Activated T-cell treated with anti-CD3 and anti-CD28 coated beads, Interleukin-2, amount 50 U/mL, for 4 hours (primary cell): ENCODE measurements around the gene DLG2. TPM values are rescaled to one million over a fixed set of nuclear protein-coding genes. Genes with fewer than 3 reads are reported as not detected.
"Not testable (repeated sequence)": the region's sequence is repeated elsewhere in the genome, so short reads cannot be mapped to it uniquely, and the experiment has no call there.

Experiments
- ATAC-seq, 2 donors: fragments of 200-7000 bp; cut with Tn5 transposase; one replicate each; pipeline ENCODE4 v1.10.0; 2021
- DNase-seq: peaks from one replicate; pipeline ENCODE4 v3.0.0-alpha.2; 2020
- H3K27me3 Mint-ChIP-seq: one replicate; pipeline ENCODE4 v1.8.0; 2021; ENCODE audit warnings: low read depth, mixed read lengths
- H3K36me3 Mint-ChIP-seq: one replicate; pipeline ENCODE4 v1.8.0; 2022; ENCODE audit warnings: mixed read lengths; ENCODE audit not compliant: insufficient read depth
- H3K4me1 Mint-ChIP-seq: one replicate; pipeline ENCODE4 v1.8.0; 2021; ENCODE audit warnings: low read depth, mixed read lengths
- H3K4me3 Mint-ChIP-seq: one replicate; pipeline ENCODE4 v1.8.0; 2021; ENCODE audit warnings: mild to moderate bottlenecking, moderate library complexity, mixed read lengths
- H3K9me3 Mint-ChIP-seq: one replicate; pipeline ENCODE4 v1.8.0; 2021; ENCODE audit warnings: mixed read lengths
- total RNA-seq, 3 donors: library from RNA; stranded (reverse); gene quantifications; one replicate each; pipeline ENCODE4 v1.2.1, GENCODE V29; 2021

The DLG2 gene
- total RNA-seq, 3 donors from 2014 or later, result 0.54 to 1.3 (median 0.58) TPM

GRCh38 chr11:85406841-85407240, 220.3 kb downstream of the DLG2 start:
- no peak for DNase-seq
- ATAC-seq, result no peak
- Mint-ChIP-seq H3K36me3 (no peaks in the 10 kb centered on the region), H3K4me1 (no peaks in the 10 kb centered on the region), H3K27me3 (no peaks in the 10 kb centered on the region), H3K9me3 (peaks cover 36% of the 10 kb centered on the region), H3K4me3 (no peak overlapping the region)

DNA sequence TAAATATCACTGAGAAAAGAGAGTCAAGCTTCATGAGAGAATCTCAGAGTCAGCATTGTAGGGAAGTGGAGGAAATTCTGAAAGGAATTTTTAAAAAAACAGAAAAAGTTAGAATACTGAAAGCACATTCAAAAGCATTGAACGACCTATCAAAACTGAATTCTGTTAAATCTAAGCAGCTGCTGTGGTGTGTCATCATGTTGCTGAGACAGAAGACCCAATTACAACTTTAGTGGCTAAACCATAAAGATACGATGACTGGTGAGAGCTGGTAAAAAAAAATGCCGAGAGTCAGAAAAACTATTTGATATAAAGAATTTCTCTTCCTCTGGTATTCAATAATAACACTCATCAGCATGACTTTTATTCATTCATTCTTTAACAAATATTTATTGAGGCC, 220.8 kb downstream of the DLG2 start:
- H3K4me1 Mint-ChIP-seq, result no peaks in the 10 kb centered on the region
- H3K9me3 Mint-ChIP-seq, result peaks cover 36% of the 10 kb centered on the region
- no peak overlapping the region for H3K4me3 Mint-ChIP-seq
- no peaks in the 10 kb centered on the region for H3K36me3 Mint-ChIP-seq
- no peaks in the 10 kb centered on the region for H3K27me3 Mint-ChIP-seq
- ATAC-seq (no peak), DNase-seq (no peak)

DNA sequence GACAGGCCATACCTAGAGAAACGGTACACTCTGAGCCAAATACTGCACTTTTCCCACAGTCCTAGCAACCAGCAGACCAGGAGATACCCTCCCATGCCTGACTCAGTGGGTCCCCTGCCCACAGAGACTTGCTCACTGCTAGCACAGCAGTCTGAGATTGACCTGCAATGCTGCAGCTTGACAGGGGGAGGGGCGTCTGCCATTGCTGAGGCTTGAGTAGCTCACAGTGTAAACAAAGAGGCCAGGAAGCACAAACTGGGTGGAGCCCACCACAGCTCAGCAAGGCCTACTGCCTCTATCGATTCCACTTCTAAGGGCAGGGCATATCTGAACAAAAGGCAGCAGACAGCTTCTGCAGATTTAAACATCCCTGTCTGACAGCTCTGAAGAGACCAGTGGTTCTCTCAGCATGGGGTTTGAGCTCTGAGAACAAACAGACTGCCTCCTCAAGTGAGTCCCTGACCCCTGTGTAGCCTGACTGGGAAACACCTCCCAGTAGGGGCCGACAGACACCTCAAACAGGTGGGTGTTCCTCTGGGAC, 231.6 kb downstream of the DLG2 start:
- not testable (repeated sequence) for H3K36me3 Mint-ChIP-seq, ATAC-seq, H3K4me3 Mint-ChIP-seq, H3K27me3 Mint-ChIP-seq, DNase-seq, H3K4me1 Mint-ChIP-seq
- H3K9me3 Mint-ChIP-seq, result peaks cover 28% of the 10 kb centered on the region

DNA sequence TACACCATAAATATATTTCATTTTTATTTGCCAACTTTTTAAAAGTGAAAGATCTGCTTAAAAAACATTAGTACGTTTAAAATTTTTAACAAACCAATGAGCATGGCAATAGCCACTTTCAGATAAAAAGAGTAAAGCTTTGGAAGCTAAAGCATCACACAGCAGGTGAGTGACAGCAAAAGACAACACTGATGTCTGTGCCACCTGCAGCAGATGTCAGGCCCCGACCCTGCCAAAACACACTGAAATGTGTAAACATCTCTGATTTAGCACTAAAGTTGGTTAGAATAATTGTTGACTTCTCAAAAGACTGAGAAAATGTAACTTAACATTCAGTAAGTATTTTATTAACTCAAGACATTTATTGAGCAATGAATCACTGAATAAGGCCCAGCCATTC, 232.9 kb downstream of the DLG2 start:
- ATAC-seq (no peak), DNase-seq (no peak)
- Mint-ChIP-seq H3K4me1 (no peaks in the 10 kb centered on the region), H3K4me3 (no peak overlapping the region), H3K27me3 (no peaks in the 10 kb centered on the region), H3K36me3 (no peaks in the 10 kb centered on the region), H3K9me3 (peaks cover 33% of the 10 kb centered on the region)

DNA sequence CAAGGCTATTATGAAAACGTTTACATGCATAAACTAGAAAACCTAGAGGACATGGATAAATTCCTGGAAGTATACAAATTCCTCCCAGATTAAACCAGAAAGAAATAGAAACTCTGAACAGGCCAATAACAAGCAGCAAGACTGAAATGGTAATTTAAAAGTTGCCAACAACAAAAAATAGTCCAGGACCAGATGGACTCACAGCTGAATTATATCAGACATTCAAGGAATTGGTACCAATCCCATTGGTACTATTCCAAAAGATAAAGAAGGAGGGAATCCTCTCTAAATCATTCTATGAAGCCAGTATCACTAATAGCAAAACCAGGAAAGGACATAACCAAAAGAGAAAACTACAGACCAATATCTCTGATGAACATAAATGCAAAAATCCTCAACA, 236.0 kb downstream of the DLG2 start:
- ATAC-seq, result no peak
- no peaks in the 10 kb centered on the region for H3K27me3 Mint-ChIP-seq
- no peaks in the 10 kb centered on the region for H3K4me1 Mint-ChIP-seq
- peaks cover 24% of the 10 kb centered on the region for H3K9me3 Mint-ChIP-seq
- H3K4me3 Mint-ChIP-seq, result no peak overlapping the region
- no peak for DNase-seq
- H3K36me3 Mint-ChIP-seq, result no peaks in the 10 kb centered on the region

- H3K9me3 Mint-ChIP-seq, result peaks cover 21% of the 10 kb centered on the region
- ATAC-seq (no peak), DNase-seq (no peak)
- no peaks in the 10 kb centered on the region for H3K36me3 Mint-ChIP-seq
- no peak overlapping the region for H3K4me3 Mint-ChIP-seq
- H3K27me3 Mint-ChIP-seq, result no peaks in the 10 kb centered on the region
- no peaks in the 10 kb centered on the region for H3K4me1 Mint-ChIP-seq
These were observed 241.6 kb downstream of the DLG2 start for GRCh38 chr11:85385547-85385946.

DNA sequence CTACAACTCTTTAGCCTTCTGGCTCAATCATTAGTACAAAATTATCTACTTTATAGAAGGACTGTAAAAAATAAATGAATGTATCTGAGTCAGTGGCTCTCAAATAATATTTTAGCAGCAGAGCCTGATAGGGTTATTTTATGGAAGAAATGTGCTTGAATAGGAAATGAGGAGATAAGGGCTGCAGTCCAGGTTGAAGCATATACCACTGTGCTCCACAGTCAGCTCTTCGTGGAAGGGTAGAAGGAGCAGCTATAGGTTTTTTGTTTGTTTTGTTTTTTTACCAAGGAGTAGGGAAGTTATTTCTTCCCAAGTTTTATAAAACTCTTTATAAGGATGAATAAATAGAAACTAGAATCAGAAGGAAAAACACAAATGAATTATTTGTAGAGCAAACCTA, 242.0 kb downstream of the DLG2 start:
- DNase-seq (no peak), ATAC-seq (no peak)
- H3K27me3 Mint-ChIP-seq, result no peaks in the 10 kb centered on the region
- H3K36me3 Mint-ChIP-seq, result no peaks in the 10 kb centered on the region
- peaks cover 21% of the 10 kb centered on the region for H3K9me3 Mint-ChIP-seq
- no peak overlapping the region for H3K4me3 Mint-ChIP-seq
- H3K4me1 Mint-ChIP-seq, result no peaks in the 10 kb centered on the region

GRCh38 chr11:85379066-85379465, 248.1 kb downstream of the DLG2 start:
- no peaks in the 10 kb centered on the region for H3K4me1 Mint-ChIP-seq
- ATAC-seq (no peak), DNase-seq (no peak)
- peaks cover 26% of the 10 kb centered on the region for H3K9me3 Mint-ChIP-seq
- H3K4me3 Mint-ChIP-seq, result no peak overlapping the region
- no peaks in the 10 kb centered on the region for H3K27me3 Mint-ChIP-seq
- no peaks in the 10 kb centered on the region for H3K36me3 Mint-ChIP-seq

DNA sequence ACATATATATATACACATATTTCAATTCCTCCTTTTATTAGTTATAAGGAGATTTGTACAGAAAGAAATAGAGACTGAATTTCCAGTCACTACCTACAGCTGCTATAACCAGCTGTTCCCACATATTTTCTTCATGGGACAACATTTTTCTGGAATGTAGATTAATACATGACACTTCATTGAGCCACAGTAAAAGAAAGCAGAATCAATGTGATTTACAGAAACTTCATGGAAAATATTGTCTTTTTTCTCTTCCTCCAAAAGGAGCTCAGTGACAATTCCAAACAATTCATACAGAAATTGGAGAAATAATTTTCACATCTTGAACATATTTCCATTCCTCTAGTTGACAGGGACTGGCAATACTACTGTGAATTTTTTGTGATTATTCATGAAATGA, 249.2 kb downstream of the DLG2 start:
- no peak for ATAC-seq
- H3K4me1 Mint-ChIP-seq, result no peaks in the 10 kb centered on the region
- no peaks in the 10 kb centered on the region for H3K36me3 Mint-ChIP-seq
- H3K9me3 Mint-ChIP-seq, result peaks cover 32% of the 10 kb centered on the region
- H3K4me3 Mint-ChIP-seq, result no peak overlapping the region
- no peaks in the 10 kb centered on the region for H3K27me3 Mint-ChIP-seq
- DNase-seq, result no peak

DNA sequence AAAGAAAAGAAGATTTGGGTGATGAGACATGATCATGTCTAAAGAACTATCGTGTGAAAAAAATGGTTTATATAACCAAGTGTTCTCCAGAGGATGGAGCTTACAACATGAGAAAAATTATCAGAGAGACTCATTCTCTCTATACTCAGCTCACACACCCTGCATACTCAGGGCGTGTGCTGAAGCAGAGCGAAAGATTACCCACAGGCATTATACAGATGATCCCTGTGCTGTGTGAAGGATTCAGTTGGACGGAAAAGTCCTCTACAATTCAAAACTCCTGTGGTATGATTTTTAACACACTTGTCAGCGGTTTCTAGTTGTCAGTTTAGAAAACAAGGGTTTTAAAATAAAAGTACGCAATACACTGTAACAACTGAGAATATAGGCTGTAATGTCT, 267.3 kb downstream of the DLG2 start:
- no peaks in the 10 kb centered on the region for H3K36me3 Mint-ChIP-seq
- peaks cover 21% of the 10 kb centered on the region for H3K9me3 Mint-ChIP-seq

DNA sequence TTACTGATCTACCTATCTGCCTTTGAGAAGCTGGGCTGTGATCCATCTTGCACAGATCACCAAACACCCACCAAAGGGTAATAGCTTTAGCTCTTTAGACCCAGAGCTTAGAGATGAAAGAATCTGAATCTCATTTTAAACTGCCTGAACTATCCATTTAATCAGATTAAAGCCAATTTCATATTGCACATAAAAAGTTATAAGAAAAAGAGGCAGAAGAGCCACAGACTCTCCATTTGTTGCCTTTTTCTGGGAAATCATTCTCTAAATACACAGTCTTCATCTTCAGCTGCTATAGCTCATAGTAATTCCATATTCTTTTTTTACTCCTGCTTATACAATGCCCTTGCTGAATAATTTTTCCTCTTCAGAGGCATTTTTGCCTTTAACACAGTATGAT, 271.2 kb downstream of the DLG2 start:
- ATAC-seq (no peak), DNase-seq (no peak)
- Mint-ChIP-seq H3K4me1 (no peaks in the 10 kb centered on the region), H3K4me3 (no peak overlapping the region), H3K27me3 (no peaks in the 10 kb centered on the region), H3K36me3 (no peaks in the 10 kb centered on the region), H3K9me3 (peaks cover 18% of the 10 kb centered on the region)

More for the DNA sequence above, 267.3 kb downstream of the DLG2 start:
- Mint-ChIP-seq H3K27me3 (no peaks in the 10 kb centered on the region), H3K4me1 (no peaks in the 10 kb centered on the region), H3K4me3 (no peak overlapping the region)
- ATAC-seq (no peak), DNase-seq (no peak)

DNA sequence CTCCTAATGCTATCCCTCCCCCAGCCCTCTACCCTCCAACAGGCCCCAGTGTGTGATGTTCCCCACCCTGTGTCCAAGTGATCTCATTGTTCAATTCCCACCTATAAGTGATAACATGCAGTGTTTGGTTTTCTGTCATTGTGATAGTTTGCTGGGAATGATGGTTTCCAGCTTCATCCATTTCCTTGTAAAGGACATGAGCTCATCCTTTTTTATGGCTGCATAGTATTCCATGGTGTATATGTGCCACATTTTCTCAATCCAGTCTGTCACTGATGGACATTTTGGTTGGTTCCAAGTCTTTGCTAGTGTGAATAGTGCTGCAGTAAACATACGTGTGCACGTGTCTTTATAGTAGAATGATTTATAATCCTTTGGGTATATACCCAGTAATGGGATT, 277.6 kb downstream of the DLG2 start:
- peaks cover 24% of the 10 kb centered on the region for H3K9me3 Mint-ChIP-seq
- not testable (repeated sequence) for ATAC-seq, H3K4me1 Mint-ChIP-seq

GRCh38 chr11:85348945-85349344, 278.2 kb downstream of the DLG2 start:
- no peaks in the 10 kb centered on the region for H3K36me3 Mint-ChIP-seq
- H3K4me1 Mint-ChIP-seq, result no peaks in the 10 kb centered on the region
- no peak overlapping the region for H3K4me3 Mint-ChIP-seq
- ATAC-seq (no peak), DNase-seq (no peak)
- H3K9me3 Mint-ChIP-seq, result peaks cover 26% of the 10 kb centered on the region
- no peaks in the 10 kb centered on the region for H3K27me3 Mint-ChIP-seq

More for the DNA sequence above, 277.6 kb downstream of the DLG2 start:
- not testable (repeated sequence) for H3K36me3 Mint-ChIP-seq, H3K27me3 Mint-ChIP-seq, DNase-seq, H3K4me3 Mint-ChIP-seq

DNA sequence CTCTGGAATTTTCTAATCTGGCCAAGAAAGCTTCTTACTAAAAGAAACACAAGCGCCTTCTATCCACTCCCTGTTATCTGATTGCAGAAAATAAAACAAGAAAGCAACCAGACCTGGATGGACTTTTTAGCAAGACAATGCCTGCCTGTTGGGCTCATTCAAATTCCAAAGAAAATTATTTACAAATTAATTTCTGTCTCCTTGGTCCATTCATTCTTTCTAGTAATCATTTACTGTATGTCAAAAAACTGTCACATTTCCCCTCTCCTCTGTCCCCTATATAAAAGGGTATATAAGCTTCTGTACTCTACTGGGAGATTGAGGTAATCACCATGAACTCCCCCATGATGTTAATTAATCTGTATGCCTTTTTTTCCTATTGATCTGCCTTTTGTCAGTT, 279.9 kb downstream of the DLG2 start:
- H3K27me3 Mint-ChIP-seq, result no peaks in the 10 kb centered on the region
- no peaks in the 10 kb centered on the region for H3K4me1 Mint-ChIP-seq
- ATAC-seq, result no peak
- no peak overlapping the region for H3K4me3 Mint-ChIP-seq
- H3K36me3 Mint-ChIP-seq, result no peaks in the 10 kb centered on the region
- DNase-seq, result no peak
- peaks cover 35% of the 10 kb centered on the region for H3K9me3 Mint-ChIP-seq

DNA sequence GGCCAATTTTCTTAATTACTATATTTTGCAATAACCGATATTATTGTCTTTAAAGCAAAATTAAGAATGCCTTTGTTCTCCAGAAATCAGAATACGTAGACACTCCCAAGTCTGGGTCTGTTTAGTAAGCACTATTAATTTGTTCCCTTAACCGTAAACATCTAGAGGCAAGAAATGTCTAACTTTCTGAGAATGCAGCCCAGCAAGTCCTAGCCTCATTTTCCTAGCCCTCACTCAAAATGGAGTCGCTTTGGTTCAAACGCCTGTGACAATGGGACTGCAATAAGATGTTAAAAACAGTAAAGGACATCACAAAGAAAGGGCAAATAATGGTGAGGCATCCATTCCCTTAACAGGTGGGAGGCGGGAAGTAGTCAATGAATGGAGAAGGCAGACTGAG, 280.7 kb downstream of the DLG2 start:
- H3K4me3 Mint-ChIP-seq, result no peak overlapping the region
- no peaks in the 10 kb centered on the region for H3K27me3 Mint-ChIP-seq
- no peak for DNase-seq
- H3K9me3 Mint-ChIP-seq, result peaks cover 33% of the 10 kb centered on the region
- H3K36me3 Mint-ChIP-seq, result no peaks in the 10 kb centered on the region
- no peaks in the 10 kb centered on the region for H3K4me1 Mint-ChIP-seq
- no peak for ATAC-seq

GRCh38 chr11:85340846-85341245, 286.3 kb downstream of the DLG2 start:
- not testable (repeated sequence) for ATAC-seq, H3K4me1 Mint-ChIP-seq, H3K36me3 Mint-ChIP-seq, DNase-seq, H3K27me3 Mint-ChIP-seq, H3K4me3 Mint-ChIP-seq
- H3K9me3 Mint-ChIP-seq, result peaks cover 30% of the 10 kb centered on the region
